IMR-90 (cell line): ENCODE results near the gene CDK5. TPM values are rescaled to one million over a fixed set of nuclear protein-coding genes. Genes with fewer than 3 reads are reported as not detected.

ENCODE experiments used
- ATAC-seq: fragments of 200-7000 bp; cut with Tn5 transposase; 2 replicates; pipeline ENCODE4 v1.9.1; 2020; ENCODE audit warnings: low read depth, mild to moderate bottlenecking, moderate library complexity
- BruUV-seq: library from RNA; stranded (reverse); fragments of 400-500 nt; replicated peaks from 2 replicates; lab custom pipeline; 2021; lab: Mats Ljungman, UMichigan
- CTCF ChIA-PET: fragments of 300-600 bp; formaldehyde crosslinking; extraction: SDS; loops from one replicate; lab custom pipeline; 2021; ENCODE audit warnings: antibody characterized with exemption; lab: Yijun Ruan, JAX
- POLR2A ChIA-PET: fragments of 300-600 bp; sonication (Branson Sonifier 250); formaldehyde crosslinking; loops from one replicate; lab custom pipeline; 2022; ENCODE audit warnings: antibody characterized with exemption; ENCODE audit not compliant: unreplicated experiment; lab: Charles Lee
- DNase-seq: peaks from one replicate; pipeline ENCODE4 v3.0.0; 2013
- H2AFZ ChIP-seq: replicated peaks from 2 replicates; pipeline ENCODE3; 2013; ENCODE audit warnings: low read length, mild to moderate bottlenecking; ENCODE audit not compliant: poor library complexity
- H2AK5ac ChIP-seq: 2 replicates; pipeline ENCODE4 v1.6.1; 2013; ENCODE audit warnings: low read depth, low read length, inconsistent platforms
- H2AK9ac ChIP-seq: replicated peaks from 2 replicates; pipeline ENCODE3; 2013; ENCODE audit warnings: mild to moderate bottlenecking, low read depth, low read length, moderate library complexity; ENCODE audit not compliant: poor library complexity
- H2BK120ac ChIP-seq: 2 replicates; pipeline ENCODE4 v1.6.1; 2013; ENCODE audit warnings: low read depth, low read length, inconsistent platforms
- H2BK15ac ChIP-seq: 3 replicates; pipeline ENCODE4 v1.6.1; 2013; ENCODE audit warnings: low read depth, low read length, inconsistent platforms
- H2BK20ac ChIP-seq: 2 replicates; pipeline ENCODE4 v1.6.1; 2013; ENCODE audit warnings: low read depth, mild to moderate bottlenecking, inconsistent platforms, low read length, moderate library complexity
- H2BK5ac ChIP-seq: 2 replicates; pipeline ENCODE4 v1.6.1; 2013; ENCODE audit warnings: mild to moderate bottlenecking, low read depth, low read length, inconsistent platforms; ENCODE audit not compliant: poor library complexity, severe bottlenecking
- H3K14ac ChIP-seq: replicated peaks from 2 replicates; pipeline ENCODE4 v1.6.1; 2013; ENCODE audit warnings: low read depth, low read length, inconsistent platforms
- H3K18ac ChIP-seq: 2 replicates; pipeline ENCODE4 v1.6.1; 2013; ENCODE audit warnings: low read depth, low read length, control low read depth
- H3K23ac ChIP-seq: 2 replicates; pipeline ENCODE4 v1.6.1; 2013; ENCODE audit warnings: low read depth, low read length, inconsistent platforms
- H3K27ac ChIP-seq: 2 replicates; pipeline ENCODE4 v1.5.1; 2013; ENCODE audit warnings: mild to moderate bottlenecking, control low read depth, low read length; ENCODE audit not compliant: insufficient read depth
- H3K27me3 ChIP-seq: 2 replicates; pipeline ENCODE4 v1.6.1; 2013; ENCODE audit warnings: low read length; ENCODE audit not compliant: control insufficient read depth, insufficient read depth
- H3K36me3 ChIP-seq: 2 replicates; pipeline ENCODE4 v1.6.1; 2013; ENCODE audit warnings: low read length, mixed read lengths; ENCODE audit not compliant: control insufficient read depth, insufficient read depth
- H3K4ac ChIP-seq: 2 replicates; pipeline ENCODE4 v1.6.1; 2013; ENCODE audit warnings: low read depth, low read length, inconsistent platforms
- H3K4me1 ChIP-seq: 2 replicates; pipeline ENCODE4 v1.6.1; 2013; ENCODE audit warnings: low read length, mixed read lengths; ENCODE audit not compliant: control insufficient read depth, insufficient read depth
- H3K4me2 ChIP-seq: 2 replicates; pipeline ENCODE4 v1.6.1; 2013; ENCODE audit warnings: low read depth, mild to moderate bottlenecking, control low read depth, low read length, moderate library complexity
- H3K4me3 ChIP-seq: 2 replicates; pipeline ENCODE4 v1.5.1; 2013; ENCODE audit warnings: low read depth, mild to moderate bottlenecking, control low read depth, low read length, moderate library complexity; ENCODE audit not compliant: insufficient read depth
- H3K56ac ChIP-seq: 2 replicates; pipeline ENCODE4 v1.6.1; 2013; ENCODE audit warnings: low read length, inconsistent platforms; ENCODE audit not compliant: insufficient read depth; ENCODE audit errors: extremely low read depth
- H3K79me1 ChIP-seq, 2 experiments: 2 replicates each; pipeline ENCODE4 v1.6.1; 2013; ENCODE audit warnings: low read length in 2 of 2, inconsistent platforms in 1 of 2, low read depth in 1 of 2
- H3K9ac ChIP-seq: 2 replicates; pipeline ENCODE4 v1.6.1; 2013; ENCODE audit warnings: low read depth, low read length, control low read depth
- H3K9me1 ChIP-seq: 2 replicates; pipeline ENCODE4 v1.6.1; 2013; ENCODE audit warnings: low read length, inconsistent platforms; ENCODE audit not compliant: insufficient read depth
- H3K9me3 ChIP-seq: 2 replicates; pipeline ENCODE4 v1.6.1; 2013; ENCODE audit warnings: low read length; ENCODE audit not compliant: control insufficient read depth, insufficient read depth
- H4K20me1 ChIP-seq: 2 replicates; pipeline ENCODE4 v1.6.1; 2013; ENCODE audit warnings: low read length, inconsistent platforms; ENCODE audit not compliant: insufficient read depth
- H4K5ac ChIP-seq: 2 replicates; pipeline ENCODE4 v1.6.1; 2013; ENCODE audit warnings: mild to moderate bottlenecking, low read depth, low read length, control low read depth
- H4K8ac ChIP-seq, 2 experiments: 2 replicates each; pipeline ENCODE4 v1.6.1; 2013; ENCODE audit warnings: low read depth in 2 of 2, low read length in 2 of 2, control low read depth in 1 of 2, inconsistent platforms in 1 of 2
- H4K91ac ChIP-seq: 2 replicates; pipeline ENCODE4 v1.6.1; 2013; ENCODE audit warnings: low read depth, low read length, inconsistent platforms; ENCODE audit not compliant: insufficient read depth
- CHD1 ChIP-seq: IDR thresholded peaks from 2 replicates; pipeline ENCODE4 v1.6.1; 2012; ENCODE audit warnings: low read depth, low read length, improper control_type of control experiment
- MXI1 ChIP-seq: IDR thresholded peaks from 2 replicates; pipeline ENCODE4 v1.6.1; 2012; ENCODE audit warnings: low read depth, mild to moderate bottlenecking, low read length, moderate library complexity, borderline replicate concordance
- WGBS, 2 experiments: methylation state at CpG; one replicate each; pipeline versions ENCODE4 v1.1.5 to v1.1.7; 2013; ENCODE audit warnings: missing lambda C conversion rate in 2 of 2; ENCODE audit not compliant: insufficient read length in 1 of 2; ENCODE audit errors: extremely low coverage in 2 of 2; 5-methylcytosine and 5-hydroxymethylcytosine counted together
- dilution Hi-C: fragments of 300-500 bp; cut with HindIII; formaldehyde crosslinking; loops from one replicate; pipeline ENCODE4 v1.14.3; 2018; ENCODE audit warnings: low sequenced_read_pairs; ENCODE audit not compliant: unreplicated experiment
- in situ Hi-C: fragments of 300-500 bp; cut with MboI; formaldehyde crosslinking; loops from 3 replicates; pipeline ENCODE4 v1.14.3; 2019; ENCODE audit warnings: low sequenced_read_pairs, inconsistent platforms, mixed read lengths
- intact Hi-C: fragments of 100-400 bp; cut with micrococcal nuclease; formaldehyde crosslinking; loops from 2 replicates; pipeline ENCODE4 v1.10.0; 2022
- polyA plus RNA-seq, 3 experiments: library from polyadenylated mRNA; depleted of rRNA; stranded (reverse); fragments of >200 nt; gene quantifications; 2 replicates each; pipeline ENCODE4 v1.2.3, GENCODE V29; 2012; ENCODE audit warnings: low replicate concordance in 1 of 3
- total RNA-seq: library from RNA; depleted of rRNA; stranded (reverse); fragments of >200 nt; gene quantifications from 2 replicates; pipeline ENCODE4 v1.2.3, GENCODE V29; 2012

The CDK5 gene
- total and polyA plus RNA-seq, 2 of the 4 experiments (the other 2 are of a cell fraction), result 22.4 to 34.8 TPM

- H2BK120ac ChIP-seq, result no peak overlapping the region
- H2AFZ ChIP-seq, result no peak overlapping the region
- no peaks in the 10 kb centered on the region for H3K27me3 ChIP-seq
- TF ChIP-seq MXI1 (no peak), CHD1 (no peak)
- H3K56ac ChIP-seq, result no peak overlapping the region
- no peaks in the 10 kb centered on the region for H3K9me3 ChIP-seq
- no peak overlapping the region for H3K27ac ChIP-seq
- intact Hi-C loops (no loop called here), in situ Hi-C loops (no loop called here), dilution Hi-C loops (no loop called here)
- no peak overlapping the region for H3K4me2 ChIP-seq
- H3K4me3 ChIP-seq, result no peak overlapping the region
- no peak overlapping the region for H3K4ac ChIP-seq
- no peak overlapping the region for H2BK15ac ChIP-seq
- WGBS, 2 experiments, result 95% methylated on average over 17 of the region's 39 CpGs; no CpG with 5 or more reads in 1 of the 2 experiments
- H2AK9ac ChIP-seq, result no peak overlapping the region
- H3K9me1 ChIP-seq, result 0 out of 2 replicates have a peak, but pooled peaks cover 4% of the 10 kb centered on the region
- H3K9ac ChIP-seq, result no peak overlapping the region
- H4K8ac ChIP-seq, result no peak overlapping the region
- H3K18ac ChIP-seq, result no peak overlapping the region
- H2AK5ac ChIP-seq, result no peak overlapping the region
- H2BK20ac ChIP-seq, result no peak overlapping the region
- H3K36me3 ChIP-seq, result peaks cover 86% of the 10 kb centered on the region
- H3K4me1 ChIP-seq, result peaks cover 6% of the 10 kb centered on the region; the same call in 1 of the 2 replicates
- peaks cover 10% of the 10 kb centered on the region for H4K20me1 ChIP-seq
- ATAC-seq (no peak), DNase-seq (no peak)
- BruUV-seq, result no TSS peak
- POLR2A ChIA-PET, result no interaction called here
- no peak overlapping the region for H4K5ac ChIP-seq
- H3K79me1 ChIP-seq, result peaks cover 12 to 34% of the 10 kb centered on the region in 2 experiments; a peak in 3 of 4 replicates
- H2BK5ac ChIP-seq, result no peak overlapping the region
- no peak overlapping the region for H3K14ac ChIP-seq
- CTCF ChIA-PET, result no interaction called here
- no peak overlapping the region for H3K23ac ChIP-seq
- no peak overlapping the region for H4K91ac ChIP-seq
Measured at GRCh38 chr7:151071032-151071866, 13.6 kb upstream of the CDK5 start.
